HG03439 (cell line): ENCODE data around the gene SURF2.

Source experiments
- ATAC-seq: cut with Tn5 transposase; IDR thresholded peaks from one replicate; pipeline ENCODE4 v1.9.1; 2021; ENCODE audit warnings: mild to moderate bottlenecking, moderate library complexity; ENCODE audit not compliant: unreplicated experiment

SURF2 gene

GRCh38 chr9:133353548-133353947, 2.8 kb upstream of the SURF2 start:
- no peak for ATAC-seq

- ATAC-seq, result no peak
Measured at GRCh38 chr9:133354766-133355165, 1.6 kb upstream of the SURF2 start.

DNA sequence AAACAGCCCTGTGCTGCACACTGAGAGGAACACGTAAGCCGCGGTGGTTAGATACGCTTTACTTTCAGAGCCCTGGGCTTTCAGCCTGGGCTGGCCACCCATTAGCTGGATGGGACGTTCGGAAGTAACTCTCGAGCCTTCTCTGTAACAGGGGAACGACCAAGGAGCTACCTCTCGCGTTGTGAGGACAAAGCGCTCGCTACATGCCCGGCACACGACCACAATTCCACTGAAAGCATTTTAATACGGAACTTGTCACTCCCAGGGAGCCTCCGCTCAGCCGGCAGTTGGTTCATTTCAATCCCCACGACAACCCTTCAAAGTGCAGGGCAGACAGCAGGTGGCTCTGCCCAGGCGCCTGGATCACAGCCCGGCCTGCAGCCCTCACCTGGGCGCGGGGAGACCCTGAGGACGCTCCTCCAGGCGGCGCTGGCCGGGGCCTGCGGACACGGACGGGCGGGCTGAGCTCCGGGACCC, 431 bp upstream of the SURF2 start:
- ATAC-seq, result peak; percentile 27

GRCh38 chr9:133357656-133358055, 1.3 kb downstream of the SURF2 start:
- ATAC-seq, result no peak

DNA sequence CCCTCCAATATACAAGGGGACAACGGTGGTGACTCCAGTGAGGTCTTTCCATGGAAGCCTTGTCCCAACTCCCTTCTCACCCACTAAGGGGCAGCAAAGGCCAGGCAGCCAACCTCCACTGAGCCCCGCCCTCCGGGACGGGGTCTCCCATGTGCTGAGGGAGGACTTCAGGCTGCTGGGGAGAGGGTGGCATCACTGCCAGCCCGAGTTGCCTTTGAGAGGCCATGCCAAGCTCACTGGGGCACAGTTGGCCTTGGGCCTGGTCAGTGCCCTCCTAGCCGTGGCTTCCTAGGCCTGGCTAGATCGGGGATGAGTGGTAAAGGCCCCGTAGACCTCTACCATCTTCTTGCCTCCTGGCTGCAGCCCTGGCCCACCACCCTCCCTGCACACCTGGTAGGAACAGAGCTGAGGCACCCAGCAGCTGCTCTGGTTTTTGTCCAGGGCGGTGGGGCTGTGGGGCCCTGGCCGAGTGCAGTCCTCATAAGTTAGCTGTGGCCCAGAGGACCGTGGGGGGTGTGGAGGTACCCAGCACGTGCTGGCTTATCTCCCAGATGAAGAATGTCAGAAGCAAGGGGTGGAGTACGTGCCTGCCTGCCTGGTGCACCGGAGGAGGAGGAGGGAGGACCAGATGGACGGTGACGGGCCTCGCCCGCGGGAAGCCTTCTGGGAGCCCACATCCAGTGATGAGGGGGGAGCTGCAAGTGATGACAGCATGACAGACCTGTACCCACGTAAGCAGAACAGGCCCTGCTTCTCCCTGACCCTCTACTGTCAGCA, 3.2 kb downstream of the SURF2 start:
- no peak for ATAC-seq

GRCh38 chr9:133360400-133361393, 4.3 kb downstream of the SURF2 start:
- no peak for ATAC-seq

- no peak for ATAC-seq
Measured at GRCh38 chr9:133361507-133362092, 5.2 kb downstream of the SURF2 start.

GRCh38 chr9:133362359-133363044, 6.2 kb downstream of the SURF2 start:
- no peak for ATAC-seq

DNA sequence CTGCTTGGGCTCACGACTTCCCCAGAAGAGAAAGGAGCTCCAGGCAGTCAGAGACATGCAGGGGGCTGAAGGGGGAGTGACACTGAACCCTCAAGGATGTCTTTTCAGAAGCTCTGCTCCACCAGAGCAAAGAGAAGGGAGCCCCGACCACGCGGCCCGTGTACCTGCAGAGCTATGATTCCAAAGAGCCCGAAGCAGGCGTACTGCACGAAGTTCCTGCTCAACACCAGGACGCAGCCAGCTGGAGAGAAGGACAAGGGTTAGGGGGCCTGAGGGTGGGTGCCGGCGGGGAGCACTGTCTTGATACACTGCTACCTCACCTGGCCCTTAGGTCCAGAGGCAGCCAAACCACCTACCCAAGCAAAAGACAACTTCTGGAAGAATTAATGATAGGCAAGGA, 10.1 kb downstream of the SURF2 start:
- no peak for ATAC-seq

GRCh38 chr9:133367221-133367620, 10.9 kb downstream of the SURF2 start:
- ATAC-seq, result no peak

- no peak for ATAC-seq
Measured at GRCh38 chr9:133367778-133368177, 11.4 kb downstream of the SURF2 start.

- no peak for ATAC-seq
Measured at GRCh38 chr9:133368249-133368881, 12.0 kb downstream of the SURF2 start.

GRCh38 chr9:133369422-133369821, 13.1 kb downstream of the SURF2 start:
- ATAC-seq, result no peak

DNA sequence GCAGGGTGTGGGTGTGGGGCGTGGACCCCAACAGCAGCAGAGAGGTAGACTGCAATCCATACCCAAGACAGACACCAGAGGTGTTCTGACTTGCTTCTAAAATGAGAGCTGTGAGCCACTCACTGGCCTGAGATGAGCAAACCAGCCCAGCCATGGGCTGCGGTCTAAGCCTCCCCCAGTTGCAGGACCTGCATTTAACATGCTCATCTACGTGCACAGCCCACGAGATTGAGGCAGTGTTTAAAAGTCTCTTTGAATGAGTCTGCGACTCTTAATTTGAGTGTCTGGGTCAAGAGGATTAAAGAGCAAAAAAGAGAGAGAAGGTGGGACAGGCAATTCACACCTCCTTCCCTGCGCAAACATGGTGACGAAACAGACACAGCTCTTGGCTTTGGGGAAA, 13.6 kb downstream of the SURF2 start:
- no peak for ATAC-seq

DNA sequence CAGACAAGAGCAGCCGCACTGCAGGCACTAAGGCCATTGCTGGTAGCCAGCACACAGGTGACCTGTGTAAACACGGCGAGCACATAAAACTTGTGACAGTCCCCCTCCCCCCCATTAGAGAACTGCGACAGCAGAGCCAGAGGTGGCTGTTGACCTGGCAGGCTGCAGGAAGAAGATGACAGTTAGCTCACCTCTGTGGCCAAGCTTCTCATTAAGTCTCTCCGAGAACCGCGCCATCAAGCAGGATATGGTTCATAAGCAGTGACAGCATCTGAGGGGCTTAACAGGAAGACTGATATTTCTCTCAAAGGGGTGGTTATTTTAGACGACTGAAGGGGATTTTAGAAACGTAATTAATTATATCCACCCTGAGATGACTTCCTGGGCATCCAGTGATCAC, 14.3 kb downstream of the SURF2 start:
- ATAC-seq, result no peak

DNA sequence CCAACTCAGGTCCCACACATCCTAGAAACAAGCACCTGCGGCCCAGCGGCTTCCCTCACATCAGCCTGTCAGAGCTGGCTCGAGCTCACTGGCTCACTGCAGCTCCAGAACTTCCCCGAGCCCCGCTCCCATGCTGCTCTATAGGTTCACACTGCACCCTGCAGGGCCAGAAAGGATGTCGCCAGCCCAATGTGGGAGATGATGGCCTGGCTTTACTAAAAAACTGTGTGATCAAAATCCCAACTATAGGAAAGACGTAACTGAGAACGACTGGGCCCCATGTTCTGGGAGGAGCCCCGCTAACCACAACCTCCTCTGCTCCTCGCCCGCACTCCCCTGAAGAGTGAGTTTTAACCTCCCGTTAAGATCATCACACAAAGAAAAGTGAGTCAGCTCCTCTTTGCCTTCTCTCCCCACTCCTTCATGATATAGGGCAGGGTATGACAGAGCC, 14.9 kb downstream of the SURF2 start:
- ATAC-seq, result no peak

- no peak for ATAC-seq
Measured at GRCh38 chr9:133372144-133372543, 15.8 kb downstream of the SURF2 start.

- no peak for ATAC-seq
Measured at GRCh38 chr9:133374612-133375115, 18.3 kb downstream of the SURF2 start.

- peak; percentile 9 for ATAC-seq
Measured at GRCh38 chr9:133375116-133375723, 18.9 kb downstream of the SURF2 start.
